ENCODE measurements around the gene XDH.

- TF ChIP-seq, protein P1, sequence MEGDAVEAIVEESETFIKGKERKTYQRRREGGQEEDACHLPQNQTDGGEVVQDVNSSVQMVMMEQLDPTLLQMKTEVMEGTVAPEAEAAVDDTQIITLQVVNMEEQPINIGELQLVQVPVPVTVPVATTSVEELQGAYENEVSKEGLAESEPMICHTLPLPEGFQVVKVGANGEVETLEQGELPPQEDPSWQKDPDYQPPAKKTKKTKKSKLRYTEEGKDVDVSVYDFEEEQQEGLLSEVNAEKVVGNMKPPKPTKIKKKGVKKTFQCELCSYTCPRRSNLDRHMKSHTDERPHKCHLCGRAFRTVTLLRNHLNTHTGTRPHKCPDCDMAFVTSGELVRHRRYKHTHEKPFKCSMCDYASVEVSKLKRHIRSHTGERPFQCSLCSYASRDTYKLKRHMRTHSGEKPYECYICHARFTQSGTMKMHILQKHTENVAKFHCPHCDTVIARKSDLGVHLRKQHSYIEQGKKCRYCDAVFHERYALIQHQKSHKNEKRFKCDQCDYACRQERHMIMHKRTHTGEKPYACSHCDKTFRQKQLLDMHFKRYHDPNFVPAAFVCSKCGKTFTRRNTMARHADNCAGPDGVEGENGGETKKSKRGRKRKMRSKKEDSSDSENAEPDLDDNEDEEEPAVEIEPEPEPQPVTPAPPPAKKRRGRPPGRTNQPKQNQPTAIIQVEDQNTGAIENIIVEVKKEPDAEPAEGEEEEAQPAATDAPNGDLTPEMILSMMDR (IDR thresholded peaks at IDR 0.05), result no peak
- TF ChIP-seq TAF1 (IDR thresholded peaks at IDR 0.05; ENCODE audit: borderline replicate concordance, low read depth, low read length) (no peak), MXI1 (IDR thresholded peaks at IDR 0.05; ENCODE audit: low read depth, low read length) (no peak), NFIC (IDR thresholded peaks at IDR 0.05; ENCODE audit: borderline replicate concordance) (no peak), USF1 (IDR thresholded peaks at IDR 0.05; ENCODE audit: borderline replicate concordance, low read depth) (no peak), JUND (IDR thresholded peaks at IDR 0.05) (no peak), RAD21 (IDR thresholded peaks at IDR 0.05; ENCODE audit: low read length) (no peak), EZH2phosphoT487 (IDR thresholded peaks at IDR 0.05; ENCODE audit: borderline replicate concordance, low read depth) (no peak), YY1 (IDR thresholded peaks at IDR 0.05; ENCODE audit: low read depth) (no peak), ELF1 (IDR thresholded peaks at IDR 0.05) (no peak), POLR2AphosphoS5 (IDR thresholded peaks at IDR 0.05; ENCODE audit: low read depth, low read length) (no peak)
- TF ChIP-seq, protein P2, sequence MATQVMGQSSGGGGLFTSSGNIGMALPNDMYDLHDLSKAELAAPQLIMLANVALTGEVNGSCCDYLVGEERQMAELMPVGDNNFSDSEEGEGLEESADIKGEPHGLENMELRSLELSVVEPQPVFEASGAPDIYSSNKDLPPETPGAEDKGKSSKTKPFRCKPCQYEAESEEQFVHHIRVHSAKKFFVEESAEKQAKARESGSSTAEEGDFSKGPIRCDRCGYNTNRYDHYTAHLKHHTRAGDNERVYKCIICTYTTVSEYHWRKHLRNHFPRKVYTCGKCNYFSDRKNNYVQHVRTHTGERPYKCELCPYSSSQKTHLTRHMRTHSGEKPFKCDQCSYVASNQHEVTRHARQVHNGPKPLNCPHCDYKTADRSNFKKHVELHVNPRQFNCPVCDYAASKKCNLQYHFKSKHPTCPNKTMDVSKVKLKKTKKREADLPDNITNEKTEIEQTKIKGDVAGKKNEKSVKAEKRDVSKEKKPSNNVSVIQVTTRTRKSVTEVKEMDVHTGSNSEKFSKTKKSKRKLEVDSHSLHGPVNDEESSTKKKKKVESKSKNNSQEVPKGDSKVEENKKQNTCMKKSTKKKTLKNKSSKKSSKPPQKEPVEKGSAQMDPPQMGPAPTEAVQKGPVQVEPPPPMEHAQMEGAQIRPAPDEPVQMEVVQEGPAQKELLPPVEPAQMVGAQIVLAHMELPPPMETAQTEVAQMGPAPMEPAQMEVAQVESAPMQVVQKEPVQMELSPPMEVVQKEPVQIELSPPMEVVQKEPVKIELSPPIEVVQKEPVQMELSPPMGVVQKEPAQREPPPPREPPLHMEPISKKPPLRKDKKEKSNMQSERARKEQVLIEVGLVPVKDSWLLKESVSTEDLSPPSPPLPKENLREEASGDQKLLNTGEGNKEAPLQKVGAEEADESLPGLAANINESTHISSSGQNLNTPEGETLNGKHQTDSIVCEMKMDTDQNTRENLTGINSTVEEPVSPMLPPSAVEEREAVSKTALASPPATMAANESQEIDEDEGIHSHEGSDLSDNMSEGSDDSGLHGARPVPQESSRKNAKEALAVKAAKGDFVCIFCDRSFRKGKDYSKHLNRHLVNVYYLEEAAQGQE (IDR thresholded peaks at IDR 0.05; ENCODE audit: low read depth, low read length), result no peak
Measured at GRCh38 chr2:31334311-31335026, 80.1 kb downstream of the XDH start.

Measured in SK-N-SH (cell line).